ENCODE results near the gene TMPRSS11B. TPM values are rescaled to one million over a fixed set of nuclear protein-coding genes. Genes with fewer than 3 reads are reported as not detected.

TMPRSS11B gene
- total RNA-seq, 1 donor from 2014 or later: not detected

DNA sequence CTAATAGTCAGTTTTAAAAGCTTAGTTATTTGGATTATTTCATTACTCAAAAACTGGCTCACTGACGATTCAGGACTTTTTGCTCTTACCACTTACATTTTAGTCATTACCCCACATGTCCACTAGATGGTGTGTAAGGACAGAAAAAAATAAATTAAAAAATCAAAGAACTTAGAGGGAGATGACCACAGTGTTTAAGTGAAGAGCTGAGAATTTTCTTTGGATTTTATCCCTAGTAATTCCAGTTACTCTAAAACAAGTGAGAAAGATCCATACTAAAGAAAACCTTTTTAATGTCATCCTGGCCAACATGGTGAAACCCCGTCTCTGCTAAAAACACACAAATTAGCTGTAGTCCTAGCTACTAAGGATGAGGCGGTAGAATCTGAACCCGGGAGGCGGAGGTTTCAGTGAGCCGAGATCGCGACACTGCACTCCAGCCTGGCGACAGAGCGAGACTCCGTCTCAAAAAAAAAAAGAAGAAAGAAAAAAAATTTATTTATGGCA, 26.4 kb upstream of the TMPRSS11B start:
- Mint-ChIP-seq H3K27me3 (ENCODE audit: low read depth) (no peaks in the 10 kb centered on the region), H3K4me1 (ENCODE audit: low read depth) (peaks cover 24% of the 10 kb centered on the region), H3K9me3 (ENCODE audit: low read depth) (no peaks in the 10 kb centered on the region), H3K36me3 (ENCODE audit: low read depth) (no peaks in the 10 kb centered on the region), H3K27ac (ENCODE audit: unreplicated experiment) (peak overlapping the region; percentile 70), H3K4me3 (ENCODE audit: unreplicated experiment) (peak overlapping the region; percentile 88)
- no peak for DNase-seq (ENCODE audit: low spot score)
- TF ChIP-seq, protein P1, sequence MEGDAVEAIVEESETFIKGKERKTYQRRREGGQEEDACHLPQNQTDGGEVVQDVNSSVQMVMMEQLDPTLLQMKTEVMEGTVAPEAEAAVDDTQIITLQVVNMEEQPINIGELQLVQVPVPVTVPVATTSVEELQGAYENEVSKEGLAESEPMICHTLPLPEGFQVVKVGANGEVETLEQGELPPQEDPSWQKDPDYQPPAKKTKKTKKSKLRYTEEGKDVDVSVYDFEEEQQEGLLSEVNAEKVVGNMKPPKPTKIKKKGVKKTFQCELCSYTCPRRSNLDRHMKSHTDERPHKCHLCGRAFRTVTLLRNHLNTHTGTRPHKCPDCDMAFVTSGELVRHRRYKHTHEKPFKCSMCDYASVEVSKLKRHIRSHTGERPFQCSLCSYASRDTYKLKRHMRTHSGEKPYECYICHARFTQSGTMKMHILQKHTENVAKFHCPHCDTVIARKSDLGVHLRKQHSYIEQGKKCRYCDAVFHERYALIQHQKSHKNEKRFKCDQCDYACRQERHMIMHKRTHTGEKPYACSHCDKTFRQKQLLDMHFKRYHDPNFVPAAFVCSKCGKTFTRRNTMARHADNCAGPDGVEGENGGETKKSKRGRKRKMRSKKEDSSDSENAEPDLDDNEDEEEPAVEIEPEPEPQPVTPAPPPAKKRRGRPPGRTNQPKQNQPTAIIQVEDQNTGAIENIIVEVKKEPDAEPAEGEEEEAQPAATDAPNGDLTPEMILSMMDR (IDR thresholded peaks at IDR 0.05): peak; percentile 91

GRCh38 chr4:68267433-68267944, 22.0 kb upstream of the TMPRSS11B start:
- Mint-ChIP-seq H3K27me3 (ENCODE audit: low read depth) (no peaks in the 10 kb centered on the region), H3K9me3 (ENCODE audit: low read depth) (no peaks in the 10 kb centered on the region), H3K27ac (ENCODE audit: unreplicated experiment) (no peak overlapping the region), H3K4me3 (ENCODE audit: unreplicated experiment) (no peak overlapping the region), H3K36me3 (ENCODE audit: low read depth) (no peaks in the 10 kb centered on the region), H3K4me1 (ENCODE audit: low read depth) (peaks cover 20% of the 10 kb centered on the region)
- no peak for DNase-seq (ENCODE audit: low spot score)
- TF ChIP-seq, protein P1 (IDR thresholded peaks at IDR 0.05): no peak

- TF ChIP-seq, protein P1 (IDR thresholded peaks at IDR 0.05): no peak
- Mint-ChIP-seq H3K4me3 (ENCODE audit: unreplicated experiment) (no peak overlapping the region), H3K9me3 (ENCODE audit: low read depth) (no peaks in the 10 kb centered on the region), H3K27ac (ENCODE audit: unreplicated experiment) (no peak overlapping the region), H3K36me3 (ENCODE audit: low read depth) (no peaks in the 10 kb centered on the region), H3K4me1 (ENCODE audit: low read depth) (peaks cover 13% of the 10 kb centered on the region), H3K27me3 (ENCODE audit: low read depth) (peaks cover 2% of the 10 kb centered on the region)
- no peak for DNase-seq (ENCODE audit: low spot score)
Measured at GRCh38 chr4:68264875-68265565, 19.5 kb upstream of the TMPRSS11B start.

DNA sequence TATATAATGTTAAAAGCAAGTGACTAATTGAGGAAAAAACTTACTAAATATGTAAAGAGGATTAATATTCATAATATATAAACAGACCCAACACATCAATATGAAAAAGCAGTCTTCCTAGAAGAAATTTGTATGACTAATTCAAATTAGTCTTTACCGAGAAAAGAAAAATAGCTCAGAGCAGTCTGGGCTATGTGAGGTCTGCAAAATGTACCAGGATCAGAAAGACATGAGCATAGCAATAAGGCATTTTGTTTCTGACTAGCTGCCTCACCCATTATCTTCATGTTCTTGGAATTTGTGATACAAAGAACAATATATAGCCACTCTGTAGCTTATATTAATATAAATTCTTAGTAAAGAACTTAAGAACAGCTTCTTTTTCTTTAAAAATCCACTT, 13.7 kb upstream of the TMPRSS11B start:
- Mint-ChIP-seq H3K27ac (ENCODE audit: unreplicated experiment) (no peak overlapping the region), H3K36me3 (ENCODE audit: low read depth) (no peaks in the 10 kb centered on the region), H3K27me3 (ENCODE audit: low read depth) (peaks cover 13% of the 10 kb centered on the region), H3K4me1 (ENCODE audit: low read depth) (no peaks in the 10 kb centered on the region), H3K4me3 (ENCODE audit: unreplicated experiment) (no peak overlapping the region), H3K9me3 (ENCODE audit: low read depth) (no peaks in the 10 kb centered on the region)
- TF ChIP-seq, protein P1 (IDR thresholded peaks at IDR 0.05): no peak
- DNase-seq (ENCODE audit: low spot score): no peak

GRCh38 chr4:68257719-68258118, 12.2 kb upstream of the TMPRSS11B start:
- TF ChIP-seq, protein P1 (IDR thresholded peaks at IDR 0.05): no peak
- no peak for DNase-seq (ENCODE audit: low spot score)
- Mint-ChIP-seq H3K27me3 (ENCODE audit: low read depth) (peaks cover 25% of the 10 kb centered on the region), H3K36me3 (ENCODE audit: low read depth) (no peaks in the 10 kb centered on the region), H3K9me3 (ENCODE audit: low read depth) (no peaks in the 10 kb centered on the region), H3K4me3 (ENCODE audit: unreplicated experiment) (no peak overlapping the region), H3K4me1 (ENCODE audit: low read depth) (no peaks in the 10 kb centered on the region), H3K27ac (ENCODE audit: unreplicated experiment) (no peak overlapping the region)
